ENCODE measurements around the gene TRAFD1.
"Not testable (repeated sequence)": the region's sequence is repeated elsewhere in the genome, so short reads cannot be mapped to it uniquely, and the experiment has no call there.

The TRAFD1 gene

GRCh38 chr12:112125250-112125999, at the start of gene TRAFD1:
Gene TRAFD1, plus strand, starts transcription at chr12:112125560. Its CDS starts 4,963 bp downstream, at chr12:112130523.
- peak; percentile 98 for DNase-seq

- DNase-seq = no peak
Measured at GRCh38 chr12:112087055-112087850, 38.1 kb upstream of the TRAFD1 start.

- no peak for DNase-seq
Measured at GRCh38 chr12:112087851-112088250, 37.5 kb upstream of the TRAFD1 start.

- no peak for DNase-seq
Measured at GRCh38 chr12:112091563-112091962, 33.8 kb upstream of the TRAFD1 start.

GRCh38 chr12:112096070-112096469, 29.3 kb upstream of the TRAFD1 start:
- no peak for DNase-seq

GRCh38 chr12:112096667-112097066, 28.7 kb upstream of the TRAFD1 start:
- DNase-seq = no peak

GRCh38 chr12:112097641-112098040, 27.7 kb upstream of the TRAFD1 start:
- DNase-seq = no peak

GRCh38 chr12:112100500-112100899, 24.9 kb upstream of the TRAFD1 start:
- DNase-seq = not testable (repeated sequence)

GRCh38 chr12:112102127-112102526, 23.2 kb upstream of the TRAFD1 start:
- DNase-seq = no peak

GRCh38 chr12:112102746-112103145, 22.6 kb upstream of the TRAFD1 start:
- DNase-seq = not testable (repeated sequence)

GRCh38 chr12:112103758-112104503, 21.4 kb upstream of the TRAFD1 start:
- DNase-seq = no peak

- DNase-seq = no peak
Measured at GRCh38 chr12:112105891-112106290, 19.5 kb upstream of the TRAFD1 start.

- DNase-seq = no peak
Measured at GRCh38 chr12:112107306-112108201, 17.8 kb upstream of the TRAFD1 start.

GRCh38 chr12:112108202-112109079, 16.9 kb upstream of the TRAFD1 start, which contains the start of gene NAA25:
Gene NAA25, minus strand, starts transcription at chr12:112108783. Its CDS starts 10 bp downstream, at chr12:112108773.
- peak; percentile 88 for DNase-seq

GRCh38 chr12:112110787-112111662, 14.3 kb upstream of the TRAFD1 start:
- not testable (repeated sequence) for DNase-seq

GRCh38 chr12:112111931-112112330, 13.4 kb upstream of the TRAFD1 start:
- no peak for DNase-seq

GRCh38 chr12:112112409-112113133, 12.8 kb upstream of the TRAFD1 start:
- no peak for DNase-seq

GRCh38 chr12:112115259-112116045, 9.9 kb upstream of the TRAFD1 start:
- DNase-seq = no peak

Data from CD4-positive, alpha-beta T cell treated with Interleukin-12 subunit alpha and Interleukin-12 subunit beta, for 1 hour (primary cell).